Stimulated activated CD4-positive, alpha-beta T cell treated with anti-CD3 and anti-CD28 coated beads, Interleukin-1b, Interleukin-23, amount 100 ng/mL, for 24 hours (primary cell): ENCODE measurements around the gene TMPRSS2.

Source experiments
- DNase-seq, 4 experiments: peaks; one replicate each; pipeline ENCODE4 v3.0.0-alpha.2; 2020; ENCODE audit warnings: low read depth in 4 of 4, low spot score in 1 of 4

TMPRSS2 gene

DNA sequence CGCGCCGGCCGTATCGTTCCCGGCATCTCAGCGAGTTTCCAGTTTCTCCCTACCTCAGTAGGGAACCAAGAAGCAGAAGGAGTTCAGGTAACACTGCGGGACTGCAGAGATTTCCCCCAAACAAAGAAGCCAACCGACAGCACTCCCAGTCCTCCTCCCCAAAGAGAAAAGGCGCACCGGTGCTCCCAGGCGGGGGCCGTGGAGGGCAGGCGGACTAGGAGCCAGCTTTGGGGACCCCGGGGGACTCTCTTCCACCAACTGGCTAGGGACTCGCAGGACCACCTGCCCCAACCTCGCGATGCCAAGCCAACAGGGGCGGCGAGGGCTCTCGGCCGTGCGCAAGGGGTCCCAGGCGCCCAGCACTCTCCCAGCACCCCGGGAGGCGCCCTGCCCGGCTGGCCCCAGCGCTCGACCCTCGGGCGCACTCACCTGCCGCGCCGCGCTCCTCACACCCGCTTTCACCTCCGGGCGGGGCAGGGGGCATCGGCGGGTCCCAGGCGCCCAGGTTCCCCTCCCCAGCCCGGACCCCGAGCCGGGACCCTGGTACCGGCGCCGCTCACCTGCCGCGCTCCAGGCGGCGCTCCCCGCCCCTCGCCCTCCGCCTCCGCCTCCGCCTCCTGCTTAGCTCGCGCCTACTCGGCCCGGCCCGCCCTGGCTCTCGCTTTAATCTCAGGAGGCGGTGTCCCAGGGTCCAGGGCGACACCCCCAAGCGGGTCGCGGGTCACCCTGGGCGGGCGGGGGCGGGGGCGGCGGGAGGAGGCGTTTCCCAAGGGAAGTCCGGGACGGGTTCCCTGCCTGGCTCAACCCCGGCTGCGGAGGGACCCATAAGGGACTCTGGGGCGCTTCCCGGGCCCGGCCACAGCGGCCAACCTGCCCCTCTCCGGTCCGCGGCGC is at the start of gene TMPRSS2:
Gene TMPRSS2, minus strand, starts transcription at position 638 of the 894 bp plus-strand sequence. CDS start 10,025 bp downstream, outside the sequence.
- DNase-seq, result no peak

DNA sequence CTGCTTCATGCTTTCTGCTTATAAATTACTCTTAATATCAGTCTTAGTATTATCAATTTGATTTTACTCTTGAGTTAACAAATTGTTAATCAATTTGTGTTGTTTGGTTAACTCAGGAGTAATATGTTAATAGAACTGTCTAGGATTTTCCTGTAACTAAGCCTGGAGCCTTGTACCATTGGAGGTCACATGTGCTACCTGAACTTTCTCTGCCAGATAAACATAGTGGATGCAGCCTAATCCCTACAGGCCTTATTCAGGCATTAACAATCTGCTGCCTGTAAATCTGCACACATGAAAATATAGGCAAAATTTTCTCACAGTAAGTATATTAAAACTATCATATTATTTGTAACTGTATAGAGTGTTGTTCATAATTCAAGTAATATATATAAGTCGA is 47.1 kb upstream of the TMPRSS2 start:
- DNase-seq, result no peak

DNA sequence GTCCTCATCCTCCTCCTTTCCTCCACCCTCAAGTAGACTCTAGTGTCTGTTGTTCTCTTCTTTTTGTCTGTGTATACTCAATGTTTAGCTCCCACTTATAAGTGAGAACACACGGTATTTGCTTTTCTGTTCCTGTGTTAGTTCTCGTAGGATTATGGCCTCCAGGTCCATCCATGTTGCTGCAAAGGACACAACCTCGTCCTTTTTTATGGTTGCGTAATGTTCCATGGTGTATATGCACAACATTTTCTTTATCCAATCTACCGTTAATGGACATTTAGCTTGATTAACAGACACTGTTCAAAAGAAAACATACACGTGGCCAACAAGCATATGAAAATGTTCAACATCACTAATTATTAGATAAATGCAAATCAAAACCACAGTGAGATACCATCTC is 44.3 kb upstream of the TMPRSS2 start:
- no peak for DNase-seq

DNA sequence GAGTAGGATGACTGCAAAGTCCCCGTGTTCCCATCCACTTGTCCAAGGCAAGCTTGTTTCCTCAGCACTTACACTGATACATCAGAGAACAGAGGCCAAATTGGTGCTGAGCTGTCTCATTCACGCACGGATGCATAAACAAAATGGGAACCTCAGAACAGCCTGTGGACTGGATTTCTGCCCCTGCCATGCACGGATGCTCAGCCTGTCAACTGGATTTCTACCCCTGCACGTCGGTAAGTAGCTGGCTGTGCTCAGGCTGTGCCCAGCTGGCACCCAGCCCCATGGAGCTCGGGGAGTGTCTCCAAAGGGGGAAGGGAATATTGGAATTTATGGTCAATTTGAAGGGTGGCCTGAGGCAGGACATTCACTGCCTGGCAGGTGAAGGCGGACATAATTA is 40.8 kb upstream of the TMPRSS2 start:
- DNase-seq, result no peak

DNA sequence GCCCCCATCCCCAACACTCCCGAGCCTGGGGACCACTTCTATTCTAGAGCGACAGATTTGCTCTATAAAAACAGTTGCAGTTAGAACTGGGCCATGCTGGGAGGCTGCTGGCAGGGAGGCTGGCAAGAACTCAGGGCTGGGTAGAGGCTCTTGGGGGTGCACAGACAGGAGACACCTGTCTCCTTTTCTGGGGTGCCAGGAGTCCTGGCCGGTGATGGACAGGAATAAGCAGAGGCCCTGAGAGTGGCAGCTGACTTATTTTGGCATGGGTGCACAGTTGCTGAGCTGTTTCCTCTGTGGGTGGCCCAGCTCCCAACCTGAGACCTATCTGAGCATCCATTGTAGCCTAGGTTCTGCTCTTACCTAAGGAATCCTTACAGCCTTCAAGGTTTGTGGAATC is 39.2 kb upstream of the TMPRSS2 start:
- DNase-seq, result no peak

DNA sequence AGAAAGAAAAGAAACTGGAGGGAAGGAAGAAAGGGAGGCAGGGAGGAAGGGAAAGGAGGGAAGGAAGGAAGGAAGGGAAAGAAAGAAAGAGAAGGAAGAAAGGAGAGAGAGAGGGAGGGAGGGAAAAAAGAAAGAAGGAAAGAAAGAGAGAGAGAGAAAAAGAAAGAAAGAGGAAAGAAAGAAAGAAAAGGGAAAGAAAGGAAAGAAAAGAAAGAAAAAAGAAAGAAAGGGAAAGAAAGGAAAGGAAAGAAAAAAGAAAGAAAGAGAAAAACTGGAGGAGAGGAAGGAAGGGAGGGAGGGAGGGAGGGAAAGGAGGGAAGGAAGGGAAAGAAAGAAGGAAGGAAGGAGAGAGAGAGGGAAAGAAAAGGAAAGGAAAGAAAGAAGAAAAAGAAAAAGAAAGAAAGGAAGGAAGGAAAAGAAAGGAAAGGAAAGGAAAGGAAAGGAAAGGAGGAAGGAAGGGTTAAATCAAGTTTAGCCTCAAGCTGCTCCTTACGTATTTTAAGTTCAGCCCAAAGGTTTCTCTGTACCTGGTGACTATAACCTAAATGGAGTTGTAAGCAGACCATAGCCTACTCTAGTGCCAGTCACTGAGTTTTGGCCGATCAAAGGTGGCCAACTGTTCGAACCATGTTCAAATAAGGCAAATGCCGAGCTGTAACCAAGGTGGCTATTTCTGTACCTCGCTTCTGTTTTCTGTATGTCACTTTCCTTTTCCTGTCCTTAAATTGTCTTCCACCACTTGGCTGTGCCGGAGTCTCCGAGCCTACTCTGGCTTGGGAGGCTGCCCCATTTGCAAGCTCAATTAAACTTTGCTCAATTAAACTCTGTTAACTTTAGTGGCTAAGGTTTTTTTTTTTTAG is 37.8 kb upstream of the TMPRSS2 start:
- DNase-seq, result no peak

DNA sequence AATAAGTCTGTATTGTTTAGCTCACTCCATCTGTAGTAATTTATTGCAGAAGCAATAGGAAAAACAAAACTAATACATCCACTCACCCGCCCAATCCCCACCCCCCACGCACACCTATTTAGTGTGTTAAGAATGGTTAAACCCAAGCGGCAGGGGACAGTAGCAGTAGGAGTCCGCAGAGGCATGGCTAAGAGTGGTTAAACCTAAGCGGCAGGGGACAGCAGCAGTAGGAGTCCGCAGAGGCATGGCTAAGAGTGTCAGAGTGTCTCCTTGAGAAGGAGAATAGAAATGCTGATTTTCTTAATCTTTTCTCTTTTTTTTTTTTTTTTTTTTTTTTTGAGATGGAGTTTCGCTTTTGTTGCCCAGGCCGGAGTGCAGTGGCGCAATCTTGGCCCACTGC is 34.8 kb upstream of the TMPRSS2 start:
- DNase-seq, result no peak

DNA sequence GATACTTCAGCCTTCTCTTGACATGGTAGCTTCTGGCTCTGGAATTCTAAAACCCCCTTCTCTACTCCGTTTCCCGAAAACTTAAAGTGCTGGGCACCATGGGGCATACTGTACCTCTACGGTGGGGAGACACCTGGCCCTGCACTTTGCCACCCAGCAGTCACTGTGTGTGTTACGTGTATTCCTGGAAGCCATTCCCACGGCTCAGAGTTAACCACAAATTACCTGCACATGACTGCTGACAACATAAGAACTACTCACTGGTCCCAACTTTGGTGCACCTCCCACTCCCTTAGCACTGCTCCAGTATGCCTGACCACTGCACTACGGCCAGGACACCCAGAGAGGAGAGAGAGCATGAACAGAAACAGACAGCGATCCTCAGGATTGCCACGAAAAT is 29.4 kb upstream of the TMPRSS2 start:
- no peak for DNase-seq

DNA sequence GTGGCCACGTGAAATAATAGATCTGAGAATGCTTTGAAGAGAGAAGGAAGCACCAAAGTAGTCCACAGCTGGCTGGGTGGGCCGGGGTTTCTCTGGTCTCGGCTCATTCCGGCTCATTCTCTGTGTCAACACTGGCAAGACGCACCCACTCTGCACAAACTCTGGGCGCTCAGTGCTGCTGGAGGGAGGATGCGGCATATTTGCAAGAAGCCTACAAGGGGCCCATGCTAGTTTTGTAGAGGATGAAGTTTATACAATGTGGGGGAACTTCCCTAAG is 28.8 kb upstream of the TMPRSS2 start:
- DNase-seq, result no peak

DNA sequence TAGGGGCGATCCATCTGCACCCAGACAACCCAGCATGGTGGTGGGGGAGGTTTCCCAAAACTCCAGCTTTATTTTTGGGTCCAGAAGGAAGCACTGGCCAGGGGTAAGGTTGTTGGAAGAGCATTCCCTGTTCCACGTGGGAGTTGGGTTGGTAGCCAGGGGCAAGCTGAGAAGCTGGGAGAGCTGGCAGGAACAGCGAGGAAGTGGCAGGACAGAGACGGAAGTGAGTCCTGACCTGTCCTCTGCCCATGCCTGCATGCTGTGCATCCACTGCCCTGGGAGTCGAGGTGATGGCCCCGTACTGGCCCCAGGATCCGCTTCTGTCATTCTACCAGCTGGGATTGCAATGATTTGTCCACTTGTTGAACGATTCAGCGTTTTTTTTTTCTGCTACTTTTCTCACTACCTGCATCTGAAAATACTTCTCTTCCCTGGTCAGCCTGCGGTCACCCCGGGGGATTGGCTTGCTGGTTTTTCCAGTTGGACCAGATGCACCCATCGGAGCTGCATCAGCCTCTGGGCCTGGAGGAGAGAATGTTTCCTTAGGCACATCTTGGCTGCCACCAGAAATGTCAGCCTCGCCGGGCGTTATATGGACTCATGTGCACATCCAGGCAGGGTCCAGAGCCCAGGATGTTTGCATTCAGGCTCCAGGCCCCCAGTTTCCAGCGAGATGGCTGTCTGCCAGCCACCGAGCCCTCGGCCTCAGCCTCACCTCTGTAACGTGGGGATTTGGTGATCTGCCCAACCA is 28.3 kb upstream of the TMPRSS2 start:
- DNase-seq, result no peak

DNA sequence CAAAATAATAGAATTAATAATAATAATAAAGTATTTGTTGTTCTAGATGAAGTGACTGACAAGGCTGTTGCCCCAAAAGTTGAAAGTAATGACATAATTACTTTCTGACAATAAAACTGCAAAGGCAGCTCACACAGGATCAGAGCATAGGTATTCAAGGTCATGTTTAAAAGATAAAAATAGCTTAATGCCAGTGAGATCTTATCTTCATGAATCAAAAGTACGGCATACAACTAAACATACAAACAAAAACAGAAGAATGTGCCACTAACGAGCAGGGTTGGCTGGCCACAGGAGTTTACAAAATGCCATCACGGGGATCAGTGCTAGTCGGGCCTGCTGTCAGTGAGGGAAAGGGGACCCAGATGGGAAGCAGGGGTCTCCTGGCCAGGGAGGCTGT is 22.4 kb upstream of the TMPRSS2 start:
- no peak for DNase-seq

DNA sequence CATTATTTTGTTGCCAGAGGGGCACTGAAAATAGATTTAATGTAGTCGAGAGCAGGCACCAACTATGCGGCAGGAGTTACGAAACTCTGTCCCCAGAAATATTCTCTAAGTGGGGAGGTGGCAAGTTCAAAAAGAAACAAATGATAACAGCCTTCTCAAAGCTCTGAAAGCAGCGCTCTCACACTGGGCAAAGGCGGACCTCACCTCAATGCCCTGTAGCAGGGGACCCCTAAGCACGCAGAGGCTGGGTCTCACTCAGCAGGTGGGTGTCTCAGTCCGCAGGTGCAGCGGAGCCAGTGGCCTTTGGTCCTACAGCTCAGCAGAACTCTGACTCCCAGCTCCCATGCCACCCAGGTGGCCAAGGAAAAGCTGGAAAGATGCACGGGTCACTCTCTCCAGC is 21.8 kb upstream of the TMPRSS2 start:
- no peak for DNase-seq

DNA sequence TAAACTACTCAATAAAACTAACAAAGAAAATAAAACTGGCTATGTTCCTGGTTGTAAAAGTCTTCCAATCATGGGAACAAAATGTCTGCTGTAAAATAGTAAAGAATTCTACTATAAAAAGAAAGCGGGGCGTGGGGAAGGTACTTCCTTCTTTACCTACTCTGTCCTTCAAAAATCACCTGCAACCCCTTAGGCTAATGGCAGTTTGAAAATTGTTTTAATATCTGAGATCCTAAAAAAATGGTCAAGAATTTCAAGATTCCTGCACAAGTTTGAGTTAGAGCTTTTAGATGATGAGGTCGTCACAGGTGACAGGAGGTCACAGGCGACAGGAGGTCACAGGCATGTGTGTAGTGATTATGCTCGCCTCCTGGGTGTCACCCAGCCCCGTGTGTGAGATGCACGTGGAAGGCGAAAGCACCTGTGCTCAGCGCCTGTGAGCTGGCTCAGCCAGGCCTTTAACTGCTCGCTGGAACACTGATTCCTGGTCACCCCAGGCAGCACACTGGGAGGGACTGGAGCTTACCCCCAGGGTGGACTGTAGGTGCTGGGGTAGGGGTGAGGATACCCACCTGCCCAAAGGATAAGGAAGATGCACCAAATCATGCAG is 18.6 kb upstream of the TMPRSS2 start:
- DNase-seq, result no peak

DNA sequence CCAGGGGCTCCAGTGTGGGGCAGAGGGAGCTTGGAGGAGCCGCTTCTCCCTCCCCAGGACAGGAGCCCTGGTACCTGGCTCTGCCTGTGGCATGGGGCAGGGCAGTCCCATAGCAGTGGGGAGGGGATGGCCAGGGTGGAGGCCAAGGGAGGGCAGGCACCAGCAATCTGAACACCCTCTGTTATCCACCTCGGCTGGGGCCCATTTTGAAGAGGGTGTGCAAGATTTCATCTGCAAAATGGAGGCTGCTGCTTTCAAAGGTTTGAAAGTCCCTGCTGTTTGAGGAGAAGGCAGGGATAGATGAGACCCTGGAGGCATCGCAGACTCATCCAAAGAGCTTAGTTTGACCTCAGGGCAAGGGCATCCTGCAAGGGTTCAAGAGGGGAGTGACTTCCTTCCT is 15.2 kb upstream of the TMPRSS2 start:
- no peak for DNase-seq

DNA sequence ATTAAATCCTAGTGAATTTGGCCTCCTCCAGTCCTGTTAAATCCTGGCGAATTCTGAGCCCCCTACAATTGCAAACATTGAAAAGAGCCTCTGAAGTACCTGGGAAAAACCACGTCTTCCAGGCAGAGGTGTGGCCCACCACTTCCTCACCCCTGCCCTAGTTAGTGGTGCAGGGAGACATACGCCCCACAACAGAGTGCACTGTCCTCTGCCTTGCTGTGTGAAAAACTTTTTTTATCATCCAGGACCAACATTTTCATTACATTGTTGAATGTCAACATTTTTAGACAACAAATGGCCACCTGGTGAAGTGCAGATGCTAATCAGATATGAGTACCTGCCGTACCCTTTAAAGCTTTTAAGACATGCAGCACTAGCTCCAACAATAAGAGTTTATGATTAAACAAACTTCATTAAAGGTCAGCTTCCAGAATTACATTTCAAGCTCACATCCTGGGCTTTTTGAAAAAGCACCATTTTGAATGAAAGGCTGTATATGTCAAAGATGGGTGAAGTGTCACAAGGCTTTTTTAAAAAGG is 13.6 kb upstream of the TMPRSS2 start:
- DNase-seq, result no peak

DNA sequence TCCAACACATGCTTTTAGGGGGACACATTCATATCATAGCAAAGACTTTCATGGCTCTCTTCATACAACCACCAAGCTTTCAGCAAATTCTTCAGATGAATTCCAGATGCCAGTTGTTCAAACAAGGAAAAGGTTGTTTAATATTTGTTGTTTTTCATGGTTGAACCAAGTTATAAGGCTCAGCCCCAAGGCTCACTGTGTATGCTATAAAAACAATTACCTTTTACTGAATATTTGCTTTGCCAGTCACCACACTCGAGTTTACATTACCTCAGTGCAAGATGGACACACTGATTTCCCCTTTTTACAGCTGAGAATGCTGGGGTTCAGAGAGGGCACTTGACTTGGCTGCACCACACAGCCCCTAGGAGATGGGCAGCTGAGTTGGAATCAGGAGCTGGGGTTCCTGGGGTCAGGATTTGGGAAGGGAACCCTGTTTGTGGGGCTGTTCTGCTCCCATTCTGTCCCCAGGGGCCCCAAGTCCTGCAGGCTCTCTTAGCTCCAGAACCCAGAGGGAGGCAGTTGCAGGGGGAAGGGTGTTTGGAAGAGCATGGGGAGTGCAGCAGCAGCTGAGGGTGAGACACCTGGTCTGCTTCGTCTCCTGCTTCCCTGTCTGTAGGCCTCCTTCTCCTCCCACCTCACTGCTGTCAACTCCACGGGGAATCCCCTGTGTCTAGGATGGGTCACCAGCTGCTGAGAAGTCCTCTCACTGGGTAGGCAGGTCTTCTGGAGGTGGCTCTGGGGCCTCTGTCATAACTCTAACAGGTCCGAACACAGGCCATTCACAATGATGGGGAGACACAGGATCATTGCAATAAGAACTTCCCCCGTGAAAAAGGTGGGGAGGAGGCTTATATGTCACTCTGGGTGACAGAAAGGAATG is 12.8 kb upstream of the TMPRSS2 start:
- DNase-seq, result no peak

DNA sequence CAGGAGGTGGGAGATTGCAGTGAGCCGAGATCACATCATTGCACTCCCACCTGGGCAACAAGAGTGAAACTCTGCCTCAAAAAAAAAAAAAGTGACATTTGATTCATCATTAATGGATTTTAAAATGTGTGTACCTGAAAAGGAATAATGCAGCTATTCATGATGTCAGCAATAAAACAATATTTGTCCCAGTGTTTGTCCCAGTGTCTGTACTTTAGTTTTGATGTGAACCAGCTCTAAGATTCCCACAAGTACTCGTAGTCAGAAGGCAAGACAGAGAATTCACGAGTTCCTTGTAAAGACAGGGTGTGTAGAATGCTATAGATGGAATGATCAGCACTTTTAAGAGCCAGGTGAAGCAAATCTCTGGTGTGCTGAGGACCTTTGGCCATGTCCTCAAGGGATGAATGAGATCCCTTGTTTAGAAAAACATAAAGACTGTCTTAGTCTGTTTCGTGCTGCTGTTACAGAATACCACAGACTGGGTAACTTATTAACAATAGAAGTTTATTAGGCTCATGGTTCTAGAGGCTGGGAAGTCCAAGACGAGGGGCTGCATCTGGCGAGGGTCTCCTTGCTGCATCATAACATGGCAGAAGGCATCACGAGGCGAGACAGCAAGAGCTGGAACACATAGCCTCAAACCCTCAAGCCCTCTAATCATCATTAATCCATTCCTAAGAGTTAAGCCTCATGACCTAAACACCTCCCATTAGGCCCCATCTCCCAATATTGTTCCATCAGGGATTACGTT is 12.0 kb upstream of the TMPRSS2 start:
- DNase-seq, result no peak

DNA sequence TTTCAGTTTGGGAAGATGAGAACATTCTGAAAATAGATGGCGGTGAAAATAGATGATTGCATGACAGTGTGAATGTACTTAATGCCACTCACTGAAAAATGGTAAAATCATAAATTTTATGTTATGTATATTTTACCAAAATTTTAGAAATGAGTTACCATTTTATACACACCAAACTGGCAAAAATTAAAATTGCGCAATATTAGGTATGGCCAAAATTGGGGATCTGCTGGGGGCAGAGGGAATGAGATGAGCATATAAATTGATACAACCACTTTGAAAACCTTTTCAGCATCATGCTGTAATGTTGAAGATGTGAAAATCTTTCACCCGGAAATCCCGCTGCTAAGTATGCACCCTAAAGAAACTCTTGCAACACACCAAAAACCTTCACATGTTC is 10.8 kb upstream of the TMPRSS2 start:
- no peak for DNase-seq

DNA sequence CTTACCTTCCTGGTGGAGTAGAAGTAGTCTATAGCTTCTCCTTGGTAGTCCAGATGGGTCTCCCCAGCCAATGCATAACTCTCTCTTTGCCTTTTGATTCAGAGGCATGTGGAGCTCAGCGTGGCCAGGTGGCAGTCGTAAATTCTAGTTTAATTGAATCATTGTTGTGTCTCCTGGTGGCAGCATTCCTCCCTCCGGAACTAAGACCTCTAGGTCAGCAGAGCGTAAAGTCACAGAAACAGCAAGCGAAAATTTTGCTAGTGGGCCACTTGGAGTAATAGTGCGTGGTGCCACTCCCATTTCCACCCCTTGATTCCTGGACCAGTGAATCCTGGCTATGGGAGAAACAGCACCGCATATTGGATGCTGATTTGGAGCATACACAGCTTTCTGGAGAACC is 3.9 kb upstream of the TMPRSS2 start:
- no peak for DNase-seq
